HG03469 (cell line): ENCODE results near the gene ANKLE2.
"Not testable (repeated sequence)": the region's sequence is repeated elsewhere in the genome, so short reads cannot be mapped to it uniquely, and the experiment has no call there.

ENCODE experiments used
- ATAC-seq: cut with Tn5 transposase; IDR thresholded peaks from one replicate; pipeline ENCODE4 v1.9.1; 2021; ENCODE audit warnings: mild to moderate bottlenecking, moderate library complexity, moderate number of reproducible peaks; ENCODE audit not compliant: unreplicated experiment

ANKLE2 gene

DNA sequence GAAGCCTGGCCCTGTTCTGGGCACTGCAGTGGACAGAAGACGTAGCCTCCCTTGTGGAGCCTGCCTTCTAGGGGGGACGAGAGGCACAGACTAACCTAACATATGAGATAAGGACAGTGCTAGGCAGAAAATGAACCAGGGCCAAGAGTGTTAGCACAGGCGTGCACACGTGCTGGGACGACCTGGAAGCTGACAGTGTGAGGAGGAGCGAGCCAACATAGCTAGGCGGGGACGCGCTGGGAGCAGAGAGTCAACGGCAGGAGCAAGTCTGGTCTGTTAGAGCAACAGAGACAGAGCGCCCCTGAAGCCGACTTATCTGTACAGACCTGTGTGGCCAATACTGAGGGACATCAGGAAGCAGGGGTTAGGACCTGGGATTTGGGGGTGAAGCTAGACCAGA is 66.2 kb downstream of the ANKLE2 start:
- no peak for ATAC-seq

DNA sequence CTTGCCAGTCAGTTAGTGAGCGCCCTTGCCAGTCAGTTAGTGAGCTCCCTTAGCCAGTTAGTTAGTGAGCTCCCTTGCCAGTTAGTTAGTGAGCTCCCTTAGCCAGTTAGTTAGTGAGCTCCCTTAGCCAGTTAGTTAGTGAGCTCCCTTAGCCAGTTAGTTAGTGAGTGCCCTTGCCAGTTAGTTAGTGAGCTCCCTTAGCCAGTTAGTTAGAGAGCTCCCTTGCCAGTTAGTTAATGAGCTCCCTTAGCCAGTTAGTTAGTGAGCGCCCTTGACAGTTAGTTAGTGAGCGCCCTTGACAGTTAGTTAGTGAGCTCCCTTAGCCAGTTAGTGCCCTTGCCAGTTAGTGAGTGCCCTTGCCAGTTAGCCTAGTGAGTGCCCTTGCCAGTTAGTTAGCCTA is 66.7 kb downstream of the ANKLE2 start:
- ATAC-seq = not testable (repeated sequence)

- not testable (repeated sequence) for ATAC-seq
Measured at GRCh38 chr12:132692030-132692429, 69.6 kb downstream of the ANKLE2 start.

GRCh38 chr12:132690112-132690511 is 71.5 kb downstream of the ANKLE2 start:
- no peak for ATAC-seq

- ATAC-seq = no peak
Measured at GRCh38 chr12:132689227-132689626, 72.4 kb downstream of the ANKLE2 start.

GRCh38 chr12:132687211-132688164 is 74.1 kb downstream of the ANKLE2 start, which contains the start of the genes POLE and PXMP2:
Gene POLE, minus strand, starts transcription at chr12:132687342. Its CDS starts 27 bp downstream, at chr12:132687315.
Gene PXMP2, plus strand, starts transcription at chr12:132687587. Its CDS starts 84 bp downstream, at chr12:132687671.
- ATAC-seq = peak; percentile 88

DNA sequence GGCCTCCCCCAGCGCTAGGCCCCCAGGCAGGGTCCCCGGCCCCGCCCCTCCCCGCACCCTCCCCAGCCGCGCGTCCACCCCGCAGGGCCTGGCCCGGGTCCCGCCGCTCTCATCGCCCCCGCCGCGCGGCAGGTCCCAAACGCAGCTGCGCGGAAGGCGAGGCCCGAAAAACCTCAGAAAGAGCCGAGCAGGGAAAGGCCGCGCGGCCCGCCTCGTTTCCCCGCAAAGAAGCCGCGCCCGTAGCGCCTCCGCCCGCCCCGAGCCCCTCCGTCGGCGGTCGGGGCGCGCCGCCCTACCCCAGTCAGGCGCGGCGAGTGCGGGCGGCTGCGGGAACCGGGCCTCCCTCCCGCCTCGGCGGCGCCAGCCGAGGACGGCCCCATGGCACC is 74.8 kb downstream of the ANKLE2 start:
- no peak for ATAC-seq

- no peak for ATAC-seq
Measured at GRCh38 chr12:132685400-132685799, 76.2 kb downstream of the ANKLE2 start.

- ATAC-seq = no peak
Measured at GRCh38 chr12:132677492-132677891, 84.1 kb downstream of the ANKLE2 start.

DNA sequence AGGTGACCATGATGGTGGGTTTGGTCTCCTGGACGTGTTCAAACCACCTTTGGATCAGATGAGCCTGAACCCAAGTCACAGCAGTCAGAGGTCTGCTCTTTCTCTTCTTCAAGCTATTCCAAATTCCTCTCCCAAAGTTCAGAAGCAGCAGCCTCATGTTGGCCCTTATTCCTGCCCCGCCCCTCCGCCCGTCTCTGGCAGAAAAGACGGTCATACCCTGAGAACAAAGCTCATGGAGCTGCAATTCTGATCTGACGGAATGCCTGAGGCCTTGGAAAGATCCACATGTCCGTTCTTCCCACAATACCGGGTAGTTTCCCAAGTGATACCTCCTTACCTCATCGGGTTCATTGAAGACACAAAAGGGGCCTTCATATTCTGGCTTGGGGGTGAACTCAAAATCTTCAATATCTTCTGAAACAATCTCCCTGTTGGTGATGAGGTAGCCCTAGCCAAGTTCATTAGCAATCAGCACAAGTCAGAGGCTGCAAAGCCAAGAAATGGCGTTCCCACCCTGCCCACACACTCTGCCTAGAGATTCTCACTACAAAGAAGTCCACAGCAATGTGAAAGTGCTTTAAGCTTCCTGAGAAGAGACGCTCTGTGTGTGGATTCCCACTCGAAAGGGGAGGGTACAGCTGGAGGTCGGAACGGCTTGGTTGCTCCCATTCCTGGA is 85.7 kb downstream of the ANKLE2 start:
- no peak for ATAC-seq
